ENCODE results near the gene KLK12.

KLK12 gene

GRCh38 chr19:50981587-50982146, 53.1 kb downstream of the KLK12 start:
- no peak for DNase-seq (ENCODE audit: low read depth in 2 of 2)

- DNase-seq (ENCODE audit: low read depth in 2 of 2): no peak
Measured at GRCh38 chr19:50980208-50980607, 54.6 kb downstream of the KLK12 start.

- no peak for DNase-seq (ENCODE audit: low read depth in 2 of 2)
Measured at GRCh38 chr19:50979758-50980157, 55.0 kb downstream of the KLK12 start.

All from stimulated activated CD4-positive, alpha-beta T cell treated with anti-CD3 and anti-CD28 coated beads, Interleukin-12 subunit alpha, Interleukin-12 subunit beta, amount 100 ng/mL, for 24 hours (primary cell).